ENCODE data around the gene DUSP5. TPM values are rescaled to one million over a fixed set of nuclear protein-coding genes. Genes with fewer than 3 reads are reported as not detected.

DUSP5 gene
- total and polyA plus RNA-seq, 8 donors: 2.7 to 12.8 (median 5.5) TPM

DNA sequence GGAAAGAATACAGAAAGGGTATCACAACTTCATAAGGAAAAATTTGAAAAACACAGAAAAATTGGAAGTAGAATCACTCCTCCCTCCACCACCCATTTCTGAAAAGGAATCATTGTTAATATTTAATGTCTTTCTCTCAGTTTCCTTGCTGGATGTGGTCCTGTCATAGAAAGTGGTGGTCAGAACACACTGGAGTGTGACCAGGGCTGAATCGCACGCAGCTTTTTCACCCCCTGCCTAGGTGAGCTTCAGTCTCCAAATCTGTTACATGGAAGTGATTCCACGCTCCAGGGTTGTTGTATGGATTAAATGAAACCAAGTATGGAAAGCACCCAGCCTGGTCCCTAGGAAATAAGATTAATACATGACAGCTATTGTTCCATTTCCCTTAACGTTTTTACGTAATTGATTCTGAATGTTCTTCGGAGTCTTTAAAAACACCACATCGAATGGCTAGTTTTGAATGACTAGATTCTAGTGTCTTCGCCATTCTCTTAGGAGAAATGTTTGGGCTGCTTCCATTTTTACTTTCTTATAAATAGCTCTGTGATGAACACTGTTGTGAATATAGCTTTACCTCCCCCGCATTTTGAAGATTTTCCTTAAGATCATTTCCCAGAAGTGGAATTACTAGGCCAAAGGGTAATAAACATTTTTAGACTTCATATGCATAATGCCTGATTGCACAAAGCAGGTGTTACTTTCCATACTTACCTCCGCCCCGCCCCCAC, 10.9 kb upstream of the DUSP5 start:
- no peaks in the 10 kb centered on the region for H3K36me3 ChIP-seq
- H3K4me3 ChIP-seq: no peak overlapping the region
- H3K27ac ChIP-seq: no peak overlapping the region
- TF ChIP-seq, protein P1, sequence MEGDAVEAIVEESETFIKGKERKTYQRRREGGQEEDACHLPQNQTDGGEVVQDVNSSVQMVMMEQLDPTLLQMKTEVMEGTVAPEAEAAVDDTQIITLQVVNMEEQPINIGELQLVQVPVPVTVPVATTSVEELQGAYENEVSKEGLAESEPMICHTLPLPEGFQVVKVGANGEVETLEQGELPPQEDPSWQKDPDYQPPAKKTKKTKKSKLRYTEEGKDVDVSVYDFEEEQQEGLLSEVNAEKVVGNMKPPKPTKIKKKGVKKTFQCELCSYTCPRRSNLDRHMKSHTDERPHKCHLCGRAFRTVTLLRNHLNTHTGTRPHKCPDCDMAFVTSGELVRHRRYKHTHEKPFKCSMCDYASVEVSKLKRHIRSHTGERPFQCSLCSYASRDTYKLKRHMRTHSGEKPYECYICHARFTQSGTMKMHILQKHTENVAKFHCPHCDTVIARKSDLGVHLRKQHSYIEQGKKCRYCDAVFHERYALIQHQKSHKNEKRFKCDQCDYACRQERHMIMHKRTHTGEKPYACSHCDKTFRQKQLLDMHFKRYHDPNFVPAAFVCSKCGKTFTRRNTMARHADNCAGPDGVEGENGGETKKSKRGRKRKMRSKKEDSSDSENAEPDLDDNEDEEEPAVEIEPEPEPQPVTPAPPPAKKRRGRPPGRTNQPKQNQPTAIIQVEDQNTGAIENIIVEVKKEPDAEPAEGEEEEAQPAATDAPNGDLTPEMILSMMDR (IDR thresholded peaks at IDR 0.05): no peak
- FAIRE-seq (no peak), DNase-seq (no peak), ATAC-seq (no peak)
- no peaks in the 10 kb centered on the region for H3K4me1 ChIP-seq
- H3K9me3 ChIP-seq: no peaks in the 10 kb centered on the region
- intact Hi-C loops (cut with DNase I): no loop called here
- H3K27me3 ChIP-seq: no peaks in the 10 kb centered on the region
- 76 to 77% methylated on average over 11 of the region's 11 CpGs for WGBS, 2 donors

DNA sequence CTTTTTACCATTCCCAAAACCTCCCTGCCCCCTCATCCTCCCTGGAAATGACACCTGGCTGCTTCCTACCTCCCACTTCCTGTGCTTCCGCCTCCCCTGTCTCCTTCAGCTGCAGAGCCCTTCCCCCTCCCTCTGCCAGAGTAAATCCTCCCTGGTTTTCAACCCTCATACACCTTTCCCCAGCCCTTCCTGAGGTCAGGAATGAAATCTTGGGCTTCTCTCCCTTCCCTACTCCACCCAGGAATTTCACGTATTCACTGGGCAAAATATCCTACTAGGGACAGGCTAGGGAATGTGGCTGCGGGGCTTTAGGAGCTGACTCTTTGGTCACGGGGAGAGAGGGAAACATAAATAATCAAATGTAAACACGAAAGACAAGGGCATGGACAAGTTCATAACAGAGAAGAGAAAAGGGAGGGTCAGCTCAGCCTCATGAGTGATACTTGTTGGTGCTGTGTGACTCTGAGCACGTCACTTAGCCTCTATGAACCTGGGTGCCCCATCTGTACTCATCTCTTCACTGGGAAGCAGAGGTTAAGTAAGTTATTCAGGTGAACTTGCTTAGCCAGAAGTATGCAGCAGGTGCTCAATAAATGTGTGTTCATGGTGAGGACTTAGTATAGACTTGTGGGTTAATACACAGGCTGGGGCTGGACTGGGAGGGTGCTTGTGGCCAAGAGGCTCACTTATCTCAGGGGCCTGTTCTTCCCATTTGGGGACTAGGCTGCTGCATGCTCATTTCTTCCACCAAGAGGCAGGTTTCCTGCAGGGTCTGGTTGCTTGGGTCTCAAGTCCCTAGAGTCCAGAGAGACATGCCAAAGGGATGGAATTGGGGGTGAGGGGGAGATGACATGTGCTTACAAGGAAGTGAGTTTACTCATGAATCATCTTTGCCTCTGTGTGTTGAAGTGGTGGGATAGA, 10.0 kb upstream of the DUSP5 start:
- H3K9me3 ChIP-seq: no peaks in the 10 kb centered on the region
- intact Hi-C loops (cut with DNase I): no loop called here
- H3K36me3 ChIP-seq: no peaks in the 10 kb centered on the region
- WGBS, 2 donors: 69 to 72% methylated on average over 6 of the region's 6 CpGs
- H3K4me3 ChIP-seq: no peak overlapping the region
- H3K4me1 ChIP-seq: no peaks in the 10 kb centered on the region
- no peak overlapping the region for H3K27ac ChIP-seq
- FAIRE-seq: no peak
- no peaks in the 10 kb centered on the region for H3K27me3 ChIP-seq
- TF ChIP-seq, protein P1 (IDR thresholded peaks at IDR 0.05): no peak
- no peak for DNase-seq
- ATAC-seq: no peak

DNA sequence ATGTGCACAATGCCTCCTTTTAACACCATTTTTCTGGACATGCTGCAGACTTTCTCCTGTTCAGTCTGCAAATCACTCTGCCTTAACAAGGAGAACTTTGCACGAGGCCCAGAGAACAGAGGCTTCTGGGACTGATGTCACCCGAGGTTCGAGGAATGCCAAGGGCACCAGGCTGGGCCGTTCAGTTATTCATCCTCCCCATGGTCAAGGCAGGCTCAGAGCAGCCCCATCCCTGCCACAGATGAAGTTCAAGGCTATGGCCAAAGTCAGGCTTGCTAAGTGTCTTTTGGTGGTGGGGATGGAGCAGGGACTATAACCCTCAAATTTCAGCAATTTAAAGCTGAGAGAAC, 9.4 kb upstream of the DUSP5 start:
- intact Hi-C loops (cut with DNase I): no loop called here
- no peaks in the 10 kb centered on the region for H3K27me3 ChIP-seq
- no peaks in the 10 kb centered on the region for H3K36me3 ChIP-seq
- TF ChIP-seq, protein P1 (IDR thresholded peaks at IDR 0.05): no peak
- DNase-seq: no peak
- H3K9me3 ChIP-seq: no peaks in the 10 kb centered on the region
- ATAC-seq: no peak
- no peak for FAIRE-seq
- H3K27ac ChIP-seq: no peak overlapping the region
- 41 to 46% methylated on average over 4 of the region's 4 CpGs for WGBS, 2 donors
- no peak overlapping the region for H3K4me3 ChIP-seq
- no peaks in the 10 kb centered on the region for H3K4me1 ChIP-seq

DNA sequence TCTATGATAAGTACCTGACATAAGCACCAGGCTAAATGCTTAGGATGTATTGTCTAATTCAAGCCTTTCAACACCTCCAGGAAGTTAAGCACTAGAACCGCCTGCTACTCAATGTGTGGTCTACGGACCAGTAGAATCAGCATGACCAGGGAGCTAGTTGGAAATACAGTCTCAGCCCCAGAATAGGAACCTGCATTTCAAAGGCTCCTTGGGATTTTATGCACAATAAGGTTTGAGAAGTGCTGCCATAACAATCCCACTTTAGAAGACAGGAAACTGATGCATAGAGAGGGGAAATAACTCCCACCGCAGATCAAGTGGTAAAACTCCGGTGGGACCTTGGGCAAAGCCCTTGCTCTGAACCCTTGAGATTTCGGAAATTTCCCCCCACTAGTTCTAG, 8.8 kb upstream of the DUSP5 start:
- no peaks in the 10 kb centered on the region for H3K36me3 ChIP-seq
- no peak for FAIRE-seq

More for the DNA sequence above, 8.8 kb upstream of the DUSP5 start:
- H3K27me3 ChIP-seq: no peaks in the 10 kb centered on the region
- WGBS, 2 donors: 86 to 93% methylated on average over 5 of the region's 5 CpGs
- no peaks in the 10 kb centered on the region for H3K4me1 ChIP-seq
- intact Hi-C loops (cut with DNase I): no loop called here
- DNase-seq (no peak), ATAC-seq (no peak)
- no peak overlapping the region for H3K4me3 ChIP-seq
- TF ChIP-seq, protein P1 (IDR thresholded peaks at IDR 0.05): no peak
- H3K27ac ChIP-seq: no peak overlapping the region
- no peaks in the 10 kb centered on the region for H3K9me3 ChIP-seq
